Activated CD4-positive, alpha-beta T cell treated with anti-CD3 and anti-CD28 coated beads for 24 hours (primary cell): ENCODE data around the gene BLCAP.
A peak's percentile ranks its signal among the peaks of the same experiment; 100 is the strongest.
"Not testable (repeated sequence)": the region's sequence is repeated elsewhere in the genome, so short reads cannot be mapped to it uniquely, and the experiment has no call there.

Source experiments
- DNase-seq, 2 donors: peaks; one replicate each; pipeline ENCODE4 v3.0.0-alpha.2; 2020; ENCODE audit warnings: low read depth in 2 of 2

BLCAP gene, protein sequence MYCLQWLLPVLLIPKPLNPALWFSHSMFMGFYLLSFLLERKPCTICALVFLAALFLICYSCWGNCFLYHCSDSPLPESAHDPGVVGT

GRCh38 chr20:37527638-37528445 lies at the start of gene BLCAP:
Gene BLCAP (minus strand): TSS chr20:37527876. CDS start chr20:37519174, 8,702 bp downstream.
- DNase-seq, result peak; percentile 83 to 86

DNA sequence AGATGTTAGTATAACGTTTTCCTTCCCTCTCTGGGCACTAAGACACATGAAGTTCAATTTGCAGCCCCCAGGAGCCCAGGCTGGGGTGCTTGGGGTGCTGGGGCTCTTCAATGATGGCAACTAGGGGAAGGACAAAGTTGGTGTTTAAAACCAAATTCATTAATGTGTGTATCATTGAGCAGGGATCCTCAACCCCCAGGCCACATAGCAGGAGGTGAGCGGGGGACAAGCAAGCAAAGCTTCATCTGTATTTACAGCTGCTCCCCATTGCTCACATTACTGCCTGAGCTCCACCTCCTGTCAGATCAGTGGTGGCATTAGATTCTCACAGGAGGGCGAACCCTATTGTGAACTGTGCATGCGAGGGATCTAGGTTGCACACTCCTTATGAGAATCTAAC lies 49.8 kb upstream of the BLCAP start:
- DNase-seq, result not testable (repeated sequence)

DNA sequence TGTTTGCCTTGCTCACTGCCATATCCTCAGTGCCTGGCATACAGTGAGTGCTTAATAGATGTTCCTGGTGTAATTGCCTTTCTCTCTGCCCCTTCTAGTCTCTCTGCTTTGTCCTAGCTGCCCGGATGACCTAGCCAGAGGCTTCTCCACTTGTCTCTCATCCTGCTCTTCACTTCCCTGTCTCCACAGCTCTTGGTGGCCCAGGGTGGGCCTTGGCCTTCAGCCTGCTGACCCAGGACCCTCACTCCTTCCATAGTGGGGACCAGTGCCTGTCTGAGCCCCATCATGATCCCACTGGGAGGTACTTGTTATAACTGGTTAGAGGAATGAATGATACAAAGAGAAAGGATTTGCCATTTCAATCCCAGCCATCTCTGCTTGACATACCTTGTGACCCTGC lies 49.2 kb upstream of the BLCAP start:
- no peak for DNase-seq

DNA sequence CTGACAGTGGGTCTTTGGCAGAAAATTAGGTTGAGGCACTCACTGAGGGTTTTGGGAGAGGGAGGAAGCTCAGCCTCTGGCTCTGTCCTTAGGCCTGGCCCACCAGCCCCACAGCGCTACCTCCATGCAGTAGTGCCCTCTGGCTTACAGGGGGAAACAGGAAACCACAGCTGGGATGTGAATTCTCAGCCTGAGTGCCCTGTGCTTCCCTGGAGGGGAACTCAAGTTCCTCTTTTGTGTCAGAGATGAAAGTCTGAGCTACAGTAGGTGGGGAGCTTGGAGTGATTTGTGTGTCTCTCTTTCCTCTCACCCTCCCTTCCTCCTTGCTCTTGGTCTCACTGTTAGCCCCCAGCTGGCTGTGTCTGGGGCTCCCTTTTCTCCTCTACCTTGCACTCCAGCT lies 48.2 kb upstream of the BLCAP start:
- DNase-seq, result no peak

GRCh38 chr20:37574199-37574890 lies 46.7 kb upstream of the BLCAP start:
- no peak for DNase-seq

DNA sequence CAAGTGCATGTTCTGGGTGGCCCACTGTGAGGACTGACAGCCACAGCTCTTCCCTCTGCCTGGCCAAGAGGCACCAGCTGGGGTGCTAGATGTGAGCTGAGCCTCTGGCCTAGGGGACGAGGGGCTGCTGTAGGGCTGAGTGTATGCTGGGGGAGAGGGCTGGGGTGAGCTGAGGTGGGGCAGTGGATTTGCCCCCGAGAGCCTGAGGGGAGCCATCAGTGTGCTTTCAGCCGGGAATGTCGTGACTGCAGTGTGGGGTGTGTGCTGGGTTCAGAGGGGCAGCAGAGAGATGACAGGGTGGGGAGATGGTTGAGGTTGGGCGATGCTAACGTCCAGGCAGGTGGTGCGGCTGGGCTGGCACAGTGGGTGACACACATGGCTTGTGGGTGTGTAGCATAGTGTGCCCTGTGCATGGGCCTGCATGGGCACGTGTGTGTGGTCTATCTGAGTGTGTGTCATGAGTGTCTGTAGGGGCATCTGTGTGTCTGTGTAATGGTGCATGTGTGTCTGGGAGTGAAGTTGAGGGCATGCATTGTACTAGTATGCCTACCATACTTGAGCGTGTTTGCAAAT lies 46.0 kb upstream of the BLCAP start:
- DNase-seq, result no peak

- no peak for DNase-seq
Measured at GRCh38 chr20:37571033-37571432, 43.4 kb upstream of the BLCAP start.

DNA sequence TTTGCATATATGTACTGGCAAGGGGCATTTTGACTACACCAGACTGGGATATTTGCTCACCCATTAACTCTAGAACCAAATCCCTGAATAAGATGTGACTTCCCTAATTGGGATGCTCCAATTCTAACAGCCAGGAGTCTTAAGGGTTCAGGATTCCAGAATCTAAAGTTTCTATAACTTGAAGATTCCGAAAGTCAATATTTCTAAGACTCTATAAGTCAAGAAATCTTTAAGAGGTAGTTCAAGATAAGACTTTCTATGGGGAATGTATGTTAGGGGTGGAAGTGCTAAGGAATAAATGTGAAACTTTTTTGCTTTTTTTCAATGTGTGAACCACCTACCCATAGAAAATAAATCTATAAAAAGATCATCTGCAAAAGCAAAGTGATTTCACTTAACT lies 42.7 kb upstream of the BLCAP start:
- DNase-seq, result no peak

- DNase-seq, result no peak
Measured at GRCh38 chr20:37567671-37568588, 40.3 kb upstream of the BLCAP start.

DNA sequence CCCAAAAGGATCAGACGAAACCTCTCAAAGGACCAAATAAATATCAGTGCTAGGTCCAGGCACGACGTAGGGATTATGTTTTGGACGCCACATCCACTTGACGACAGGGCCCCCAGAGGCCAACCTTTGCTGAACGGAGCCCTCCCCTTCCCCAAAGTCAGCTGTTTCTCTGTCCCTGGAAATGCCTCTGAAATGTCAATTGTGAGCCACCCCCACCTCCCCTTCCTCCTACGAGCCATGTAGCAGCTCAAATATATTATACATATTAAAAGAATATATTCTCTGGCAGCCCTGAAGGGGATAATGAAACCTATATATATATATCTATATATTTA lies 39.6 kb upstream of the BLCAP start:
- DNase-seq, result no peak

GRCh38 chr20:37566590-37567330 lies 39.1 kb upstream of the BLCAP start:
- no peak for DNase-seq

DNA sequence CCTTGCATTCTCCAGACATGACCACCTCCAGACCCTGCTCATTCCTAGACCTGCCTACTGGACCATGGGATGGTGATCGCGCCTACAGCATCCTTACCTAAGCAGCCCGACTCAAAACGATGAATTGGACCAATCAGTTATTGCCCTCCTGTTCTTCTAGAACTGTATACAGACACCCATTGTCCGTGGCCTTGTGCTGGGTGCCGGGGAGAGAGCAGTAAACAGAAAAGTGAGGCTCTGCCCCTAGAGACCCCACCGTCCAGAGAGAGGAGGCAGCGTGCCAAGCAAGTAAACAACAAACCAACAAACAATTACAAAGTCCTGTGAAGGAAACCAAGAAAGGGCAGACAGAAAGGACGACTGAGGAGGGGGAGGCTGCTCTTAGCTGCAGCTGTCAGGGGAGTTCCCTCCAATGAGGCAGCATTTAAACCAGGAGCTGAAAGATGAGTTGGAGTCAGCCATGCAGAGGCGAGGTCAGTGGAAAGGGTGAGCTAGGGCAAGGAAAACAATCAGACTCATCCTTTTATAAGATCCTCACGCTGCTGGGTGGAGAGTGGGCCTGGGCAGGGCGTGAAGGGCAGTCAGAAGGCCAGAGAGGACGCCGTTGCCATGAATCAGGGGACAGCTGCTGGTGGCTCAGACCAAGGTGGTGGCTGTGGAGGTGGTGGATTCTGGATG lies 37.6 kb upstream of the BLCAP start:
- DNase-seq, result no peak

GRCh38 chr20:37564388-37565133 lies 36.9 kb upstream of the BLCAP start:
- DNase-seq, result peak; percentile 9 to 35

DNA sequence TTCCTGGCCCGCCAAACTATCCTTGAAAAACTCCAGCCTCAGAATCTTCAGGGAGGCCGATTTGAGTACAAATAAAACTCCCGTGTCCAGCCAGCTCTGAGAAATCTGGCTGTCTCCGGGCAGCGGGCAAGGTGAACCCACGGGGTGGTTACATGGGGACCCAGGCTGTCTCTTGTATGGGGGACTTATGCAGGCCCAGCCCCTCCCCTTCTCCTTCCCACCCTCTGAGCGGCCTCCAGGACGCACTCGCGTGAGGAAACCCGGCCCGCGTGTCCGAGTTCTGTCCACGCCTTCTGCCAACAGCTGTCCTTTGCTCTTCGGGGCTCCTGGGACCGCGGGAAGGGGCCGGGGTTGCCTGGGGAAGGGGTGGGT lies 36.3 kb upstream of the BLCAP start:
- no peak for DNase-seq

- no peak for DNase-seq
Measured at GRCh38 chr20:37562695-37563480, 35.2 kb upstream of the BLCAP start.

GRCh38 chr20:37560629-37561028 lies 33.0 kb upstream of the BLCAP start:
- no peak for DNase-seq

GRCh38 chr20:37559312-37560027 lies 31.8 kb upstream of the BLCAP start:
- no peak for DNase-seq

DNA sequence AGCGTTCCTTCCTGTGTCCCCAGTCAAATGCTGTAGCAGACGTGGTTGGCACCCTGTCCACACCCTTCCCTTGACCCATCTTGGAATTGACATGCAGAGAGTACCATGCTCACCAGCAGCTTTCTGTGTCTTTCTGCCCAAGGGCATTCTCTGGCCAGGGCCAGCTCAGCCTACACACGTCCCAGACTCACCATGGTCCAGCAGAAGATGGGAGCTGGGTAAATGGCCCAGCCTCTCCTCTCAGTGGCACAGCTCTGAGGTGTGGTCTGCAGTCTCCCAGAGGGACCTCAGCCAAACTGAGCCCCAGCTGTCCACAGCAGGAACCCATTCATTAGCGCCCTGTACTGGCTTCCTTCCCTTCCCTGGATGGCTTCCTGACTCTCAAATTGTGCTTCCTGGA lies 31.1 kb upstream of the BLCAP start:
- DNase-seq, result no peak
